Activated CD4-positive, alpha-beta memory T cell treated with anti-CD3 and anti-CD28 coated beads, Interleukin-2, amount 10 ng/mL, durations not matched to agents 7 days and 5 days (primary cell): Measurements from ENCODE around the gene C9orf57. TPM values are rescaled to one million over a fixed set of nuclear protein-coding genes. Genes with fewer than 3 reads are reported as not detected.
"Not testable (repeated sequence)": the region's sequence is repeated elsewhere in the genome, so short reads cannot be mapped to it uniquely, and the experiment has no call there.

Experiments
- CTCF ChIA-PET: fragments of 350-600 bp; sonication (Branson Sonifier 250); formaldehyde crosslinking; loops from one replicate; lab custom pipeline; 2021; ENCODE audit warnings: antibody characterized with exemption, inconsistent platforms; lab: Charles Lee
- POLR2A ChIA-PET: fragments of 350-600 bp; sonication (Branson Sonifier 250); formaldehyde crosslinking; loops from one replicate; lab custom pipeline; 2021; ENCODE audit warnings: antibody characterized with exemption; lab: Charles Lee
- DNase-seq: peaks from one replicate; pipeline ENCODE4 v3.0.0-alpha.2; 2020
- H3K27ac Mint-ChIP-seq: one replicate; pipeline ENCODE4 v1.8.0; 2021; ENCODE audit warnings: mild to moderate bottlenecking, mixed read lengths
- H3K27me3 Mint-ChIP-seq: one replicate; pipeline ENCODE4 v1.8.0; 2021; ENCODE audit warnings: mixed read lengths
- H3K36me3 Mint-ChIP-seq: one replicate; pipeline ENCODE4 v1.8.0; 2021; ENCODE audit warnings: low read depth, mixed read lengths
- H3K4me1 Mint-ChIP-seq: one replicate; pipeline ENCODE4 v1.8.0; 2021; ENCODE audit warnings: mixed read lengths
- H3K4me3 Mint-ChIP-seq: one replicate; pipeline ENCODE4 v1.8.0; 2021; ENCODE audit warnings: mild to moderate bottlenecking, mixed read lengths
- H3K9me3 Mint-ChIP-seq: one replicate; pipeline ENCODE4 v1.8.0; 2021; ENCODE audit warnings: mixed read lengths
- total RNA-seq, 2 experiments: library from RNA; stranded (reverse); gene quantifications; one replicate each; pipeline ENCODE4 v1.2.3, GENCODE V29; 2021

C9orf57 gene
- not detected for total RNA-seq

DNA sequence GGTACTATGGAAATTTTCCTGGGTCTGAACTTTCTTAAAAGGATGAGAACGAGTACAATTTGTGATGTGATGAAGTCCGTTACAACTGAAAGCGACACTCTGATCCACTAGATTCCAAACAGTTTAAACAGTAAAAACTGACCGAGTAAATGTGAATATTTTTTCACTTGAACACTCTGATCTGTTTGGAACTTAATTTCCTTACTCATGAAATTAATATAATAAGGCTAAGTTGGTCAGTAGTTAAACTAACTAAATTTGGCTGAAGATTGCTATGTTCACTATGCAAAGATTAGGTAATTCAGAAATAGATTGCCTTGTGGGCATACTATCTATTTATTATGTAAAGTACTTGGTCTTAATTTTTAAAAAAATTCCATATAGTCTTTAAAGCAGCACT, at the start of gene C9orf57:
C9orf57 (minus strand) TSS at position 101 of the 400 bp plus-strand sequence. CDS start 1,282 bp downstream, outside the sequence.
- POLR2A ChIA-PET: no interaction called here
- no peak for DNase-seq
- CTCF ChIA-PET: no interaction called here

DNA sequence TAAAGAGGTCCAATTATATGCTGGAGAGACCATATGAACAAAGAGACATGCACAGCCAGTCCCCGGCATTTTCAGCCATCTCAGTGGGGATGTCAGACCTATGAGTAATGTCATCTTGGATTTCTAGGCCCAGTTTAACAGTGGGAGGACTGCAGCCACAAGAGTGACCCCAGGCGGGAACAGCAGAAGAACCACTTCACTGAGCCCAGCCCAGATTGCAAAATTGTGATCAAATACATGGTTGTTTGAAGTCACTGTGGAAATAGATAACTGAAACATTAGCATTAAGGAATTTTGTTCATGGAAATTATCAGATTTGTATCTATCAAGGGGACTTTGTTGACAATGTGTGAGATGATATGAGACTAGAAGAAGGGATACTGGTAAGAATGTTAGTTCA, 42.1 kb upstream of the C9orf57 start:
- CTCF ChIA-PET: no interaction called here
- H3K36me3 Mint-ChIP-seq: no peaks in the 10 kb centered on the region
- no peaks in the 10 kb centered on the region for H3K27me3 Mint-ChIP-seq
- no peaks in the 10 kb centered on the region for H3K4me1 Mint-ChIP-seq
- no peak overlapping the region for H3K4me3 Mint-ChIP-seq
- POLR2A ChIA-PET: no interaction called here
- no peaks in the 10 kb centered on the region for H3K9me3 Mint-ChIP-seq
- no peak overlapping the region for H3K27ac Mint-ChIP-seq
- DNase-seq: no peak

More for the DNA sequence above, at the start of gene C9orf57:
- Mint-ChIP-seq H3K27me3 (peaks cover 2% of the 10 kb centered on the region), H3K4me1 (no peaks in the 10 kb centered on the region), H3K4me3 (no peak within 1 kb of the TSS), H3K27ac (no peak within 1 kb of the TSS), H3K9me3 (no peaks in the 10 kb centered on the region), H3K36me3 (no peaks in the 10 kb centered on the region)

DNA sequence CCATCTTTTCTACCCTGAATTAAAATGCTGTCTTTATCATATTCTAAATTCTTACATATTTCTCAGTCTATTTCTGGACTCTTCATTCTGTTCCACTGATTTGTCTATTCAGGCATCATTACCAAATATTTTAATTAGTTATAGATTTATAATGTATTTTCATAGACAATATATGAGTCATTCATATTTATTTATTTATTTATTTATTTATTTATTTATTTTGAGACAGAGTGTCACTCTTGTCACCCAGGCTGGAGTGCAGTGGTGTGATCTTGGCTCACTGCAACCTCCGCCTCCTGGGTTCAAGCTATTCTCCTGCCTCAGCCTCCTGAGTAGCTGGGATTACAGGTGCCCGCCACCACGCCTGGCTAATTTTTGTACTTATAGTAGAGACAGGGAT, 35.1 kb upstream of the C9orf57 start:
- H3K36me3 Mint-ChIP-seq, H3K9me3 Mint-ChIP-seq, H3K4me3 Mint-ChIP-seq, DNase-seq, H3K4me1 Mint-ChIP-seq, H3K27ac Mint-ChIP-seq, CTCF ChIA-PET, POLR2A ChIA-PET, H3K27me3 Mint-ChIP-seq: not testable (repeated sequence)

- no peak overlapping the region for H3K27ac Mint-ChIP-seq
- POLR2A ChIA-PET: no interaction called here
- no peaks in the 10 kb centered on the region for H3K9me3 Mint-ChIP-seq
- no peak overlapping the region for H3K4me3 Mint-ChIP-seq
- H3K27me3 Mint-ChIP-seq: no peaks in the 10 kb centered on the region
- H3K4me1 Mint-ChIP-seq: no peaks in the 10 kb centered on the region
- CTCF ChIA-PET: no interaction called here
- no peak for DNase-seq
- no peaks in the 10 kb centered on the region for H3K36me3 Mint-ChIP-seq
Measured at GRCh38 chr9:72092820-72093219, 32.4 kb upstream of the C9orf57 start.

GRCh38 chr9:72089451-72090130, 29.2 kb upstream of the C9orf57 start:
- Mint-ChIP-seq H3K9me3 (no peaks in the 10 kb centered on the region), H3K4me1 (no peaks in the 10 kb centered on the region), H3K4me3 (no peak overlapping the region), H3K27ac (no peak overlapping the region), H3K27me3 (no peaks in the 10 kb centered on the region), H3K36me3 (no peaks in the 10 kb centered on the region)
- ChIA-PET CTCF (no interaction called here), POLR2A (no interaction called here)
- no peak for DNase-seq

- no peak for DNase-seq
- CTCF ChIA-PET: no interaction called here
- POLR2A ChIA-PET: no interaction called here
- H3K36me3 Mint-ChIP-seq: no peaks in the 10 kb centered on the region
- H3K4me1 Mint-ChIP-seq: no peaks in the 10 kb centered on the region
- peaks cover 6% of the 10 kb centered on the region for H3K27me3 Mint-ChIP-seq
- H3K4me3 Mint-ChIP-seq: no peak overlapping the region
- H3K27ac Mint-ChIP-seq: no peak overlapping the region
- no peaks in the 10 kb centered on the region for H3K9me3 Mint-ChIP-seq
Measured at GRCh38 chr9:72082536-72082935, 22.1 kb upstream of the C9orf57 start.

- H3K4me3 Mint-ChIP-seq, H3K4me1 Mint-ChIP-seq, CTCF ChIA-PET, H3K27ac Mint-ChIP-seq, POLR2A ChIA-PET, H3K9me3 Mint-ChIP-seq, H3K36me3 Mint-ChIP-seq, DNase-seq: not testable (repeated sequence)
- H3K27me3 Mint-ChIP-seq: peaks cover 14% of the 10 kb centered on the region
Measured at GRCh38 chr9:72074666-72075065, 14.3 kb upstream of the C9orf57 start.

GRCh38 chr9:72065076-72065475, 4.7 kb upstream of the C9orf57 start:
- Mint-ChIP-seq H3K4me3 (no peak overlapping the region), H3K9me3 (no peaks in the 10 kb centered on the region), H3K27ac (no peak overlapping the region), H3K4me1 (no peaks in the 10 kb centered on the region), H3K27me3 (peaks cover 2% of the 10 kb centered on the region), H3K36me3 (no peaks in the 10 kb centered on the region)
- DNase-seq: no peak
- ChIA-PET POLR2A (no interaction called here), CTCF (interaction anchor here (0.7 kb wide), 1 partner anchor 780 kb away, joined by 4 read pairs; no protein-coding TSS in a partner anchor)

DNA sequence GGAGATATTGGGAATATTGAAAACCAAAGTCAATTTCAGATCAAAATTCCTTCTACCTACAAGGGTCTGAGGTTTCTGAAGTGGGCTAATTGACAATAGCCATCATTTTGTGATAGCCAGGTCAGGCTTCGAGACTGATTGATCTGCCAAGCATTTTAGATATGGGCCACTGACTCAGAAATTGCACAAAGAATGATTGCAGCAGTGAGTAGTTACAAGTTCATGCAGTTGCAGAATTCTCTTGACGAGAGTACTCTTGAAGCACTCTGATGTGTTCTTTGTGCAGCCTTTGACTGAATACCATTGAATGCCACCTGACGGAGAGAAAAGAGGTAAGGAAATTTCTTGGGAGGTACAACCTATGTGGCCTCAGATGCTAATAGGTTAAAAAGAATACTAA, 8.3 kb downstream of the C9orf57 start:
- no peak overlapping the region for H3K4me3 Mint-ChIP-seq
- H3K27ac Mint-ChIP-seq: no peak overlapping the region
- POLR2A ChIA-PET: no interaction called here
- H3K4me1 Mint-ChIP-seq: no peaks in the 10 kb centered on the region
- no peaks in the 10 kb centered on the region for H3K9me3 Mint-ChIP-seq
- no peak for DNase-seq
- H3K27me3 Mint-ChIP-seq: peaks cover 6% of the 10 kb centered on the region
- CTCF ChIA-PET: interaction anchor here (1.2 kb wide), 1 partner anchor 27 kb away, joined by 3 read pairs; no protein-coding TSS in a partner anchor
- no peaks in the 10 kb centered on the region for H3K36me3 Mint-ChIP-seq

GRCh38 chr9:72048850-72049249, 11.6 kb downstream of the C9orf57 start:
- POLR2A ChIA-PET: no interaction called here
- CTCF ChIA-PET: interaction anchor here (1.0 to 2.0 kb wide), 2 partner anchors 9 to 231 kb away, joined by 6 to 12 read pairs; no protein-coding TSS in a partner anchor

DNA sequence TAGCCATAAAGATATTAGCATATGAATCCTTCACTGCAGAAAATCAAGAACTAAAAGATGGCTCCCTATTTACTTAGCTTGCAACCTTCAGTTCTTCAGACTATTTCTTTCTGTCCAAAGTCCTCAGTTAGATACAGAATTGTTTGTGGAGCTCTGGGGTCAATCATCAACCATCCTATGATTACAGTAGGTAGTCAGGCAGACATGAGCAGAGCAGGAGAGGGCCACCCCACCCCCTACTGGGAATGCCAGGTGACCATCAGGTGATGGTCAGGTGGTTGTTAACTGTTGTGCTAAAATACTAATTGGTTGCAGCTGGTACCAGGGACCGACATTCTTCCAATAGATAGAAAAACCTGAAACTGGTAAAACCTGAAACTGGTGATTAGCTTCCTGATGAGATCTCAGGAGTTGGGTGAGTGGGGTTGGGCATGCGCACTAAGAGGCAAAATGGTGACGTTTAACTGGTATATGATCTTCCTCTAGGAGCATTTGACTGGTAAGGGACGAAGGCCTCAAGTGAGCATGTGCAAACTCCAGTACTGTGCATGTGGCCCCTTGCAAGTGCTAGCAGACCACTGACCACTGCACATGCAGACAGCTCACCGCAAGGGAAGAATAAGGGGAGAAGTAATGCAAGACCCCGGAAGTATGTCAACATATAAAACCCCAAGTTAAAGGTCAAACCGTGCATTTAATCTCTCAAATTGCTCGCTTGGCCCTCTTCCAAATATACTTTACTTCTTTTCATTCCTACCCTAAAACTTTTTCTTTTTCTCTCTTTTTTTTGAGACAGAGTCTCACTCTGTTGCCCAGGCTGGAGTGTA, 13.6 kb downstream of the C9orf57 start:
- no peaks in the 10 kb centered on the region for H3K9me3 Mint-ChIP-seq
- H3K27me3 Mint-ChIP-seq: peaks cover 24% of the 10 kb centered on the region
- H3K36me3 Mint-ChIP-seq: no peaks in the 10 kb centered on the region
- no peak overlapping the region for H3K4me3 Mint-ChIP-seq
- POLR2A ChIA-PET: no interaction called here
- no peak overlapping the region for H3K27ac Mint-ChIP-seq
- CTCF ChIA-PET: no interaction called here
- no peak for DNase-seq
- H3K4me1 Mint-ChIP-seq: no peaks in the 10 kb centered on the region

More at GRCh38 chr9:72048850-72049249, 11.6 kb downstream of the C9orf57 start:
- no peaks in the 10 kb centered on the region for H3K36me3 Mint-ChIP-seq
- H3K4me3 Mint-ChIP-seq: no peak overlapping the region
- H3K4me1 Mint-ChIP-seq: no peaks in the 10 kb centered on the region
- DNase-seq: no peak
- no peaks in the 10 kb centered on the region for H3K9me3 Mint-ChIP-seq
- H3K27me3 Mint-ChIP-seq: peaks cover 10% of the 10 kb centered on the region
- H3K27ac Mint-ChIP-seq: no peak overlapping the region

GRCh38 chr9:72044095-72044494, 16.3 kb downstream of the C9orf57 start:
- H3K4me1 Mint-ChIP-seq: peaks cover 2% of the 10 kb centered on the region
- no peaks in the 10 kb centered on the region for H3K36me3 Mint-ChIP-seq
- ChIA-PET CTCF (interaction anchor here (1.1 kb wide), 1 partner anchor 19 kb away, joined by 4 read pairs; no protein-coding TSS in a partner anchor), POLR2A (no interaction called here)
- H3K9me3 Mint-ChIP-seq: no peaks in the 10 kb centered on the region
- no peak overlapping the region for H3K4me3 Mint-ChIP-seq
- no peak overlapping the region for H3K27ac Mint-ChIP-seq
- peaks cover 29% of the 10 kb centered on the region for H3K27me3 Mint-ChIP-seq
- no peak for DNase-seq

DNA sequence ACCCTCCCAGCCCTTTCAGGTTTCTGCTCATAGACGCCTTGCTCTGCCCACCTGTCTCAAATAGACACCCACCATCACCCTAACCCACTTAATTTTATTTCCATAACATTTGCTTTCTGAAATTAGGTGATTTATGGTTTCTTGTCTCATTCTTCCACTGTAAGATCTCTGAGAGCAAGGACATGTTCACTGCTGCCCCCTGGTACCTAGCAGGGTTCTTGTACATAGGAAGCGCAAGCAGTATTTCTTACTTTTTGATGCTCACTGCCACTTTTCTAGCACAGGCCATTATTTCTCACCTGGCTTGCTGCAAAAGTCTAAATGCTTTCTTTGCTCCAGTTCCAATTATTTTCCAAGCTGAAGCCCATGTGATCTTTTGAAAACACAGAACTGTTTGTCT, 16.8 kb downstream of the C9orf57 start:
- Mint-ChIP-seq H3K36me3 (no peaks in the 10 kb centered on the region), H3K27ac (no peak overlapping the region), H3K27me3 (peaks cover 29% of the 10 kb centered on the region), H3K9me3 (no peaks in the 10 kb centered on the region), H3K4me1 (peaks cover 4% of the 10 kb centered on the region), H3K4me3 (no peak overlapping the region)
- CTCF ChIA-PET: interaction anchor here (1.1 kb wide), 1 partner anchor 18 kb away, joined by 4 read pairs; no protein-coding TSS in a partner anchor
- POLR2A ChIA-PET: no interaction called here
- DNase-seq: no peak
